Dedifferentiated amniotic fluid mesenchymal stem cell (primary cell): ENCODE measurements around the gene ITGAE.

Source experiments
- DNase-seq: peaks from one replicate; pipeline ENCODE4 v3.0.0-alpha.2; 2016; ENCODE audit errors: extremely low spot score

ITGAE gene

DNA sequence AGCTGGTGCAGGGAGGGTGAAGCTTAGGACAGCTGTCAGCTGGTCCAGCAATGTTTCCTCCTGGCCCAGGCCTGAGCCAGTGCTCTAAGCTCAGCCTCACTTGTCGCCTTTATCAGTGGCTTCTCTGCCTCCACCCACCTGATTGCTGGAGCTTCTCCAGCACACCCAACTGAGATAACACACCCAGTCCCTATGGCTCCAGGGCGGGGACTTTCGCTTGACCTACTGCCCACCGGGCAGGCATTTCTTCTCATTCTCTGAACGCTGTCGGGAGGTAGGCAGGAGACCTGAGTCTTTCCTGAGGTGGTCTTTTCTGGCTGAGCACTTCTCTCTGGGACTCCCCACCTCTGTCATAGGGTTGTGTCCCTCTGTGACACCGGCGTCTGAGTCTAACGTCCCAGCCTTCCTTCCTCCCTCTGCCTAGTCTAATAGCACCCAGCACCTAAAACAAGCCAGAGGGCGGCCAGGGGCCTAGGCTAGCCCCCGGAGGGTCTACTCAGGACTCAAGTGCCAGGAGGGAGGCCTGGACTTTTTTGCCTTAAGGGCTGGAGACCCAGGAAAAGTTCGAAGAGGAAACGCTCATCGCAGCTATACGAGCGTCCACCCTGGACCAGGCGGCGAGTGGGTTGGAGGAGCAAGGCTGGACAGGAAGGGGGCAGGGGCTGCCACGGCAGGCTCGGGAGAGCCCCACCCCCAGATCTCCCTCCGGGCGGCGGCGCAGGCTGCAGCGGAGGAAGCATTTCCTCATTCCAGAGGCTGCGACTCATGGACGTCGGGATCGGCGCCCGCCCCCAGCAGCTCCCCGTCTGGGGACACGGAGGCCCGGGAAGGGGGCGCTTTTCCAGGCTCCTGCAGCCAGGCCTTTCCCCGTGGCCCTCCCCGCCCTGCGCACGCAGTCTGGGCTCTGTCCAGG is 133.4 kb downstream of the ITGAE start:
- peak; percentile 90 for DNase-seq

DNA sequence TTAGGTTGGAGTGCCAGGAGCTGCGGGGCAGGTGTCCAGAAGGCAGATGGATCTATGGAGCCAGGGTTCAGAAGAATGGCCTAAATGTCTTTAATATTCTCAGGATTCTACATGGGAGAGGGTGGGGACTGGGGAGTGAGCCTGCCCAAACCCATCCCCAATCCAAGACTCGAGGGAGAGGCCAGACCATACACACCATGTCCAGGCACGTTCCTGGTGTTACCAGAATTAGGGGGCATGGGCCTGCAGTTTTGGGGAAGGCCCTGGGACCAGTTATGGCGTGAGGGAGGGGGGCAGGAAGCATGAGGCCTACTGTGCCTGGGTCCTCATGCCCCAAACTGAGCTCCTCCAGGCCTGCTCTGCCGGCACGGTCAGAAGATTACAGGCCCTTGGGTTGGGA is 134.5 kb downstream of the ITGAE start:
- DNase-seq = no peak

DNA sequence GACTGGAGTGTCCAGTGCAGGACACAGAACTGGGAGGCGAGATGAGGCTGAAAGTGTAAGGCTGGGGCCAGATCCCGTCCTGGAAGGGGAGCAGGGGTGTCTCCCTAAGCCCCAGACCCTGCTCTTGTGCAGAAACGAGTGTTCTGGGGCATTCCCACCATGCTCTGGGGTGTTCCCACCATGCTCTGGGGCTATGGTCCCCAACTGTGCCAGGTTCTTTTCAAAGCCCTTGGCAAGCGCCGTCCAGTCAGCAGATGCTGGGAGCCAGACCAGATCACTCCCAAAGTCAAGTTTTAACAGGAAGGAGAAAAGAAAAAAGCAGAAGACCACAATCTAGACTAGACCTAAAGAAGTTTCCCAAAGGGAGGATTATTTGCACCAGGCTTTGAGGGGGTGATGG is 135.2 kb downstream of the ITGAE start:
- DNase-seq = no peak
